Activated CD4-positive, alpha-beta T cell treated with anti-CD3 and anti-CD28 coated beads, Interleukin-2, amount 50 U/mL, for 4 hours (primary cell): ENCODE results near the gene NOS1AP.

Experiments
- DNase-seq, 2 experiments: peaks; one replicate each; pipeline ENCODE4 v3.0.0-alpha.2; 2020

NOS1AP gene

DNA sequence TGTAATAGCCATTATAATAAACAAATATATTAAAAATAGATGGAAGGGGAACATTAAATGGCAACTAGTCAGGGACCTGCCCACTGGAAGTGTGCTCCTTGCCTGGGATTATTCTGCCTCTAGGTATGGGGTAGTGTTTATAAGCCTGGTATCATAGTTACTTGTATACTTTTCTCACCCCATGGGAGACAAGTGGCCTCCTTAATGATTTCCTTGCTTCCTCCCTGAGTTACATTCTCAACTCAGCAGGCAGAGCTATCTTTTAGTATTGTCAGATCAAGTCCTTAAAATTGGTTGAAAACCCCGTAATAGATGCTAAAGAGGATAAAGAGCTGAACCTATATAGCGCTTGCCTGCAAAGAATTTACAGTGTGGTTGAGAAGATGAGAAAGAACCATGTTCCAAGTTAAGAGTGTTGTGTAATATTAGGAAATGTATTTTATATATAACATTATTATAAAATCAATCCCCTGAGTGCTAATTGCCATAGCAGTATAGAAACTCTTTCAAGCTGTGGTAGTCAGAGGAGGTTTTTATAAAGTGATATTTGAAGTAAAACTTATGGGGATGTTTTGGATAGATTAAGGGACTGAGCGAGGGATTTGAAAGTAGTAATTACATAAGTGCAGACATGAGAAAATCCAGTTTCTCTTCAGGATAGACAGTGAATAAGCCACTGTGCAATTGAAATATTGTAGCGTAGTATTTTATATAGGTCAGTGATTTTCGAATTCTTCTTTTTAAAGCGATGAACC lies 200.7 kb downstream of the NOS1AP start:
- no peak for DNase-seq

DNA sequence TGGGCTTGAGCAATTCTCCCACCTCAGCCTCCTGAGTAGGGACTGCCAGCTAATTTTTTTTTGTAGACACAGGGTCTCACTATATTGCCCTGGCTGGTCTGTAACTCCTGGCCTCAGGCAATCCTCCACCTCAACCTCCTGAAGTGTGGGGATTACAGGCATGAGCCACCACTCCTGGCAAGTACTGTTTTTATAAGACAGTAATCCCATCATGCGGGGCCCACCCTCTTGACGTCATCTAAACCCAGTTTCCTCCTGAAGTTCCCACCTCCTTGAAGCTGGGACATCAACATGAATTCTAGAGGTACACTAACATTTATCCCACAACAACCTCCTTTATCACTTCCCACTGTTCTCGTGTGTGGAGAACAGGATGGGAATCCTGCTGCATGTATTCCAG lies 202.5 kb downstream of the NOS1AP start:
- DNase-seq, result no peak

DNA sequence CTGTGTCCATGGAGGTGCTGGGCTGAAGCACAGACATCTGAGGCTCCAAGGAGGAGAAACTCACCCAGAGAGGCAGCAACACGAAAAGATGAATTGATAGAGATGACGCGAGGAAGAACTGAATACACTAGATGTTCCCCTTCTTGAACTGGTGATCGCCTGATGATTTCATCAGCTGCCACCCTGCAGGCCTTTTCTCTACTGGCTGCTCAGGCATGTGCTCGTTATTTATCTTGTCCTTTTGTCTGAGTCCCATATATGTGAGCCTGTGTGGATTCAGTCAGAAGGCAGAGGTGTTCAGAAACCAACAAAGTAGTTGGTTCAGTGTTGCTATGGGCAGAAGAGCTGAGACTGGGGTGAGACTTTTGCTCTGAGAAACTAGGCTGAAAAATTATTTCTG lies 202.9 kb downstream of the NOS1AP start:
- no peak for DNase-seq

DNA sequence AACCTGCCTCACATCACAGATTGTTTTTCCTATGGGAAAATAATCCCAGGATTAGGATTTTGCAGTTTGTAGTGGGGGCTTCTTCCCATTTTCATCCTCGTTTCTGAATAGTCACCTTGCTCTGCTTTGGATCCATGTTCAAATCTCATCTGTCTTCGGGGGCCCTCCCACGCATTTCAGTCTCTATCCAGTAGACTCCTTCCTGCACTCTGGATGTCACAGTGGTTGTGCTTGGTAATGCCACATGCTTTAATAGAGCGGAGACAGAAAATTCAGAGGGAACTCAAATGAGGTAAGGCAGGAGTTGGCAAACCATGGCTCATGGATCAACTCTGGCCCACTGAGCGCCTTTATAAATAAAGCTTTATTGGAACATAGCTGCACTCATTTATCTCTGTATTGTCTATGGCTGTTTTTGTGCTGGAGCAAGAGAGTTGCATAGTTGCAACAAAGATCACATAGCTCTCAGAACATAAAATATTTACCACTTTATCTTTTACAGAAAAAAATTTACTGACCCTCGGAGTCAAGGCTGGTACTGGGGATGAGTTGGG lies 206.2 kb downstream of the NOS1AP start:
- no peak for DNase-seq

DNA sequence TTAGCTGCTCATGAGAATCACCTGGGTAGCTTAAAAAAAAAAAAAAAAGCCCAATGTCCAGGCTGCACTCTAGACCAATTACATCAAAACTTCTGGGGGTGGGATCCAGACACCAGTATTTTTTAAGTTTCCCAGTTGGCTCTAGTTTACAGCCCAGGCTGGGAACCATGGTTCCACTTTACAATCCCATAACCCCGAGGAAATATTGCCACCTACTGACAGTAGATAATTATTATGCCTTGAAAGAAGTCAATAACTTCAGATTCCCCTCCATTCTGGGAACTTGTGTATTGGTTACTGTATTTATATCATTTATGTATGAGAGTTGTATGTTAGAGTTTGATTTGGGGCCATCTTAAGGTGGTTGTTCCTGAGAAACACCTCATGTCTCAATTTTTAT lies 207.0 kb downstream of the NOS1AP start:
- no peak for DNase-seq

DNA sequence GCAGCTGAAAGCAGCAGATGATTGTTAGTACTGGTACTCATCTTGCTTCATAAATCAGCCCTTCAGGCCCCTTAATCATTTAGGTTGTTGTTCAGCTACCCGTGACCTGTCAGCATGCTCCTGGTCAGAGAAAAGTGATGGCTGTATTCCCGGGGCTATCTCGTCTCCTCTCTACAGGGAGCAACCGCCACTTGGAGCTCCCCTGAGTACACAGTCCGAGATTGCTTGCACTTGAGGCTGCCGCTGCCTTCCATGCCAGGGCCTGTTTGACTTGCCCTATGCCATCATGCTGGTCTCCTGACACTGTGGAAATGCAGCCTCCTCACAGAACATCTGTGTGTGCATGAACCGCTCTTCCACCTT lies 209.6 kb downstream of the NOS1AP start:
- no peak for DNase-seq

DNA sequence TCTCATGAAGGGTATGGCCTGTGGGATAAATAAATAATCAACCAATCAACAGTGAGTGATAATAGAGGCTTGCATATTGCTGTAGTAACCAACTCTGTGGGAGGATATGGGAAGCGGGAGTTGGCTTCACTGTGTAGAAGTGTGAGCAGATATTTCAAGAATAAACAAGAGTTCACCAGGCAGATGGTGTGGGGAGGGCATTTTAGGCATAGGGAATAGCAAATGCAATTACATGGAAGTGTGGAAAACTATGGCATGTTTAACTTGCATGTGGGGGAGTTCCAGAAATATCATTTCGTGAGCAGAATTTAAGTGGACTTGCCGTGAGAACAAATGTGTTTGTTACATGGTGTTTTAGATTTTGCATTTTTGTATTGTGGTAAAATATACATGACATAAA lies 211.9 kb downstream of the NOS1AP start:
- no peak for DNase-seq

DNA sequence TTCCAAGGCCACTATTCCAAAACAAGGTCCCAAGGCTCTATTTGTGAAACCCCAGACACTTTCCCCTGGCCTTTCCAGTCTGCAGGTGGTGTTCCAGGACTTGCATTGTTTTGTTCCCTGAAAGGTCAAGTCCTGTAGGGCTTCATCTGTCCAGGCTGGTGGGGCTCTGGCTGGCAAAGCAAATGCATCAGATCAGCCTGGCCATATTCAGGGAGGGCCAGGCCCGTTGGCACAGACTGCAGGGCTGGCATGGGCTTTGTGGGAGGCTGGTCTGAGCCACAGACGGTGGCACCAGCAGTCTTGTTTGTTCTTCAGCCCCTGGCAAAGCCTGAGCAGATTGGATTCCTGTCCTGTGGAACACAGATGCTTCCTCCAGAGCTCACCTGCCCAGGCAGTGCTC lies 214.2 kb downstream of the NOS1AP start:
- no peak for DNase-seq

DNA sequence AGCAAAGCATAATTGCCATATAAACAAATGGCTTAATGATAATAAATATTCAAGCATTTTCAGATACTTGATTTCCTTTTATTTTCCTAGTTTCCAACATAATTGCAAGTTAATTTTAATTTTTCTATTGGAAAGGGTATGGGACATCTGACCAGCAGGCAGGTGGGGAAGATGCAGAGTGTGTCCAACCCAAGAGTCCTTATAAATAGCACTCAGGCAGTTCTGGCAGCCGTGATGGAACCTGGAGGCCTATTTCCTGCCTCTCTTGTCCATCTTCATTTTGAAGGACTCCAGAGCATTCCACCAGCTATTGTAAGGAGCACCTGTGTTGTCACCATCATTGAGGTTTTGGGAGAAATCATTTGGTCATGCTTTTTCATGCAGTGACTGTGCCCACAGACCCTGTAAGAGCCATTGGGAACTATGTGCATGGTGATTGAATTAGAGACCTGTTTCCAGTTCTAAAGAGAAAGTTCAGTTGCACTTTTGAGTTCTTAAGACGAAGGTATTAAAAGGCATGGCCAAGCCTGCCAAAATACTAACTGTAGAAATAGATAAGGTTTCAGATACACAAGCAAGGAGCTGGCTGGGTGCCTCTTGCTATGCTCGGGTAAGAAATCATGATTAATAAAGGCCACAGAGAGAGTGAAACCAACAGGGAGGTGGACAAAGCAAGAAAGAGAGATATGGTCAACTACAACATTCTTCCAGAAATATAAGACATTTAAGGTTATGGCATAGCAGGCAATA lies 214.9 kb downstream of the NOS1AP start:
- no peak for DNase-seq

DNA sequence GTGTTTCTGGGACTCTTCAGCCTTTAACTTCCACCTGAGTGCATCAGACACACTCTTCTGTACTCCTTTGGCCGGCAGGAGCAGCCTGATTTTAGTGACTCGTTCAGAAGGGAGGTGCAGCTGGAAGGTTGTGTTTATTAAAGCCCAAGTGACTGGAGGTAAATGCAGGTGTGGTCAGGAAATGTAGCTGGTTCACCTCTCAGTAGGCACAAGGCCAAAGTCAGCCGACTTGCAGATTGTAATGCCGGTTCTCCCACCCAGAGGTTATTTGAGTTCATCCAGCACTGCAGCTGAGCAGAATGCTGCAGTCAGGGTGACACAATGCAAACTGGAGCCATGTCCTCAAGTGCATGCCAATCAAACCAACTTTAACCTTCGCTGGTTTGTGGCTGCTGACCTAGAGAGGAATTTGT lies 215.7 kb downstream of the NOS1AP start:
- DNase-seq, result no peak

DNA sequence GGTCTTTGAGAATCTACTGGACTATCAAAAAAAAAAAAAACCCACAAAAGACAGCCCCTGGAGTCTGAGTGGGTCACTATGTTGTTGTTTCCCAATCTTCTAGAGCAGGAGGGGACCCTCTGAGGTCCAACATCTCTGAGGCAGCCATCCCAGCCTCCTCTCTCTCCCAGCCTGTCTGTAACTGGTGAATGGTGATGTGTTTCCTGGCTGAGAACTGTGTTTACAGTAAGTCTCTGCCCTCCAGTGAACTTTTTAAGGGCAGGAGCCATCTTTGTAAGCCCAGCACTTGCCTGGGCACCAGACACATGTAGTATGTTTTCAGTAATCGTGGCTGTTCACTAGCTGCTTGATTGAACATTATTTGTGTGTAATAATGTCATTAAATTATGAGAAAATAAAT lies 221.5 kb downstream of the NOS1AP start:
- no peak for DNase-seq

DNA sequence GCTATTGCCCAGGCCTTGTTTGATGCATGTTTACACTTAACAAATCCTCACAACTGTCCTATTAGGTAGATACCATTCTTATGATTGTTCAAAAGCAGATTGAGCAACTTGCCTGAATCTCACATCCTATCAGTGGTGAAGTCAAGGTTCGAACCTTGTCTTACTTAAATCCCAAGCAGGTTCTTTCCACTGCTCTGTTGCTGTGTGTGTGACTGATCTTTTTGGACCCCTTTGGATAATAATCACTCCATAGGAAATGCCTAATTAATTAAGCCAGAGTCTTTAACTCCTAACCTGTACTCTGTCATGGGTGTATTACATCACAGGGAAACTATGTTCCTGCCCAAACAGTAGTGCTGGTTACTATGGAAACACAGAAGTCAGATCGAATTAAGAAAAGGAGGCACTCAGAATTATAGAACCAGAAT lies 222.9 kb downstream of the NOS1AP start:
- no peak for DNase-seq

DNA sequence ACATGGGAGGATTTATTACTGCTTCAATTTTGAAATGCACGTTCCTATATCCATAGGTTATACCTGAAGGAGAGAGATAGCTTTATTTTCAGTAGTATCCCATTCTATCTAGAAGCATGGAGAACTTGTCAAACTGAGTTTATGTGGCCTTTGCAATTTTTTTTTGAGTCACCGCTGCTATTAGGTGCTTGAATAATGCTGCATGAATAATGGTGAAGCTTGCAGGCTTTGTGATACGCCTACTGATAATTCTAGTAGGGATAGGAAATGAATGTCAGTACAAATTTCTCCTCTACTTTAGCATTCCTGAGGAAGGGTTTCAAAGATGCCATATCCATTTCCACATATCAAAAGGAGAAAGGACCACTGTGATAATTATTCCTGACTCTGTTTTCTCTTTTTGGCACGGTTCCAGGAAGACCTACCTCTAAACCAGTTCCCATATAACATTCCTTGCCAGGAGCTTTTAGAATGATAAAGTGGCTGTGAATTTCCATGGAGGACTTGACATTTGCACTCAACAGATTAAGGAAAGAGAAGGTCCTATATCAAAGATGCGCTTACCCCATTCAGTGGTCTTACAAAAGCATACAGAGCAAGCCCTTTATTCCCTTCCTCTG lies 223.7 kb downstream of the NOS1AP start:
- DNase-seq, result no peak

DNA sequence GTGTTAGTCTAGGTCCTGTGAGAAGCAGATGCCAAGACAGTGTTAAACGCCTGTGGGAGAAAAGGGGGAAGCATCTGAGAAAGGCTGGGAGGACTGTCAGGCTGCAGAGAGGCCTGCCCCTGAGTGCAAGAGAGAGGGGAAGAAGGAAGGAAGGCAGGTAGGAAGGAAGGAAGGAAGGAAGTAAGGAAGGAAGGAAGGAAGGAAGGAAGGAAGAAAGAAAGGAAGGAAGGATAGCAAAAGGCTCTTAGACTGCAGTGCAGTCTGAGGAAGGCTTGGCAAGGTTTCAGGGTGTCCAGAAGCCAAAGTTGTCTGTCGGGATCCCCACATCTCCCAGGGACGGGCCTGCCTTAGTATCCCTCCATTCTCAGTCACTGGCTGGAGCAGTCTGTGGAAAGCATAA lies 224.5 kb downstream of the NOS1AP start:
- DNase-seq, result no peak

DNA sequence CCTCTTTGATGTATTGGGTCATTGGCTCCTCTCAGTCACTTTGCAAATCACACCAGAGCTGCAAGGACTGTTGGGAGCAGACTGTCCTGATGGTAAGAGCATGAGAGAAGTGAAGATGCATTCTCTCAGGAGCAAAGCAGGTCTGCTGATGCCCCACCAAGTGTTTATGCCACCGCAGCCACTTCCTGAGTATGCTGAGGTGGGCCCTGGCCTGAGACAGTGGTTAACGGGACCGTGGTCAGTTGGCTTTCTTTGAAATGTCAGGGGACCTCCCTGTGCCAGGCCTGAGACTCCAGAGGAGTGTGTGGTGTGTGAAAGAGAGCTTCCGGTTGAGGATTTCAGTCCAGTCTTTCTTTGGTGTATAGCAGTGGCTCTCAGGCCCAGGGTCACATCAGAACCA lies 227.7 kb downstream of the NOS1AP start:
- no peak for DNase-seq

DNA sequence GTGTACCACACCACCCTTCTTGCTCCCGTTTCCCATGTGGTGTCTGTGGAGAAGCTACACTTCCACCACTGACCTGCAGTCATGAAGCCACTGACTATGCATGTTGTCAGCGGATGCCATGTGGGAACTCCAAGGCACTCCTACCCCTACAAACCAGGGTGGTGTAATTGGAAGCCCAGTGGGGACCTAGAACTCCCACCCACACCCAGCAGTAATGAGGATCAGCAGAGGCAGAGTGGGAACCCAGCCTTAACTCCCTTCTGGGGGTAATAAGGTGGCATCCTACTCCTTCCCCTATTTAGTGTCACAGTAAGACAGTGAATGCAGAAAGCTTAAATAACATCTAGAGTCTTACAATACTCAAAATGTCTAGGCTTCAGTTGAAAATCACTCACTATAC lies 228.8 kb downstream of the NOS1AP start:
- no peak for DNase-seq

DNA sequence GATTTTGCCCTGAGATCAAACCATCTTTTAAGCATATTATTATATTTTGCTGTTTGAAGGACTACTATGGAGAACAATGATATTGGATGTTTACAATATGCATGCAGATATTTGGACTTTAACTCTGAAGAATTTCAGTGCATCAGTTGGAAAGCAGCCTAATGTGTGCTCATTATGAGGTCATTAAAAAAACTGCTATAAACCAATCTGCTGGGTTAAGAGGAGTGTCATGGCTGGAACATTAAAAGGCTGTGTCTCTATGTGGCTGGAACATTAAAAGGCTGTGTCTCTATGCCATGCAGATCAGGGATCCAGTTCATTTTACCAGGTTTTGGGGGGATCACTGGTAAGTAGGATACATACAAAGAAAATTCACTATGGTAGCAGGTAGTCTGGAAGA lies 229.5 kb downstream of the NOS1AP start:
- no peak for DNase-seq

DNA sequence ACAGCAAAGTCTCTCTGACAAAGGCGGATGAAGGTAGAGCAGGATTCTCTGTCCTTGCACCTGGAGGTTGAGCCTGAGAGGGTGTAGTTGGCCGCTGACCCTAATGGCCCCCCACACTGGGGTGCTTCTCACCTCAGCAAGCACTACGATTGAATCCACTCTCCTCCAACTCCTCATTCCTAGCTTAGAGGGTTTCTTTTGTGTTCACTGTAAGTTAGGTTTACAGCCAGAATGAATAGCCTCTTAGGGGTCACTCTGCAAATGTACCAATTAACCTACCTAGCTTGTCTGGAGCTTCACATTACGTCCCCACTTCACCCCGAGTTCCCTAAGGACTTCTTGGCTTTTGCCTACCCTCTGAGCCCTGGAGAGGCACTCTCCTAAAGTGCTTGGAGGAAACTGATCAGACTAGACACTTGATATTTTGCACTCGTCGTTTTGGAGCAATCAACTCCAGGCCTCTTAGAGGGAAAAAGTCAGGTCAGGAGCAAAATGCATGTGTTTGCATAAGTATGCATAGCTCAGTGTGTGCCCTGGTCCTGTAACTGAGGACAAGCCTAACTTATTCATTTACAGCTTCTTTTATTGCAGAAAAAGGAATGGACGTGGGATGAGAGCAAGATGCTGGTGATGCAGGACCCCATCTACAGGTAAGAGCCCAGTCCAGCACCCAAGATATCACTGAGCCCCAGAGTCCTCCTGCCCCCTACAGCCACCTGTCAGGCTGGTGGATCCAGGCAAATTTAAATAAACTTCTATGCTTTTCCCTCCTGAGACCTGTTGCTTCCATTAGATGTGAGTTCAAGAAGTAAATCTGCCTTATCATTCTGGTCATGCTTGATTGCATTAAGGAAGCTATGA lies 230.8 kb downstream of the NOS1AP start:
- DNase-seq, result no peak

DNA sequence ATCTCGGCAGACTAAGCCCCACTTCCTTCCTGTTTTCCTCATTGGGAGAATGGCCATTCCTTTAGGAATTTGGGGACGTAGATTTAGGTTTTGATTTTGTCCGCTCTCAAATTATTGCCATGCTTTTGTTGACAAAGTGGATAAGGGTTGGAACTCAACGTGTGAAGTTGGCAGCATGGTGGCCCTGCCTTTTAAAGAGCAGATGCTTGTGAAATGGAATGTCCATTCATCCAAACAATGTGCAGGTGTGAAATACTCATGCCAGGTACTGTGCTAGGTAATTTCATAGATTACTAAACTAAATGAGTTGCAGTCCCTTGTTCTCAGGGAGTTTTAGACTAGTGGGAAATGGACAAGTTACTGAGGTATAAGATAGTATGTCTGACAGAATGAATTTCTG lies 232.2 kb downstream of the NOS1AP start:
- no peak for DNase-seq

DNA sequence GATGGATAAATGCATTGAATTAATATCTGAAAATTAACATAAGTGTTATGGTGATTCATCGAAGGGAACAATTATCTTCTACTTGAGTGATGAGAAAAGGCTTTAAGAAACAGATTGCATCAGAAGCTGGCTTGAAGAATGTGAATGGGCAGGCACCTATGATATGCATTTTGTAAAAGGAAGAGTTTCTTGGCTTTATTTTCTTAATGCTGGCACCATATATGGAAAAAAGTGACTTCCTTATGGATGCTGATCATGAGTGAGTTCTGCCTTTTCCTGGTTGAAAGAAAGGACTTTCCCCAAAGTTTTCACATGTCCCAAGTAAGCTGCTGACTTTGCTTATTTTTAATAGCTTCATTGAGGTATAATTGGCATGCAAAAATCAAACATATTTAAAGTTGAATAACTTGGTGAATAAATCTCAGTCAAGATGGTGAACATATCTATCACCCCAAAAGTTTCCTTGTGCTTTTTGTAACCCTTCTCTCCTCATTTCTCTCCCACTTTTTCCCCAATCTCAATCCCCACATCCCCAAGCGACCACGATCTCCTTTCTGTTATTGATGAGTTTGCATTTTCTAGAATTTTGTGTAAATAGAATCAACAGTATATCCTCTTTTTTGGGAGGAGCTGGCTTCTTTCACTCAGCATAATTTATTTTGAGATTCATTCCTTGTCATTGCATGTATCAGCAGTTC lies 233.0 kb downstream of the NOS1AP start:
- DNase-seq, result no peak

DNA sequence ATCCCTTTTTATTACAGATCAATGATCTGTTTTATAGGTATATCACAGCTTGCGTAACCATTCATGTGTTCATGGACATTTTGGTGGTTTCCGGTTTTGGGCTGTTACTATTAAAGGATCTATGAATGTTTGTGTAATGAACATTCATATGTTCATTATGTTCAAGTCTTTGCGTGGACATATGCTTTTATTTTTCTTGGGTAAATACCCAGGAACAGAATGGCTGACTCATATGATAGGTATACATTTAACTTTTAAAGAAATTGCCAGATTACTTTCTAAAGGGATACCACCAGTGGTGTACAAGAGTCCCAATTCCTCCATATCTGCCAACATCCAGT lies 233.5 kb downstream of the NOS1AP start:
- no peak for DNase-seq

DNA sequence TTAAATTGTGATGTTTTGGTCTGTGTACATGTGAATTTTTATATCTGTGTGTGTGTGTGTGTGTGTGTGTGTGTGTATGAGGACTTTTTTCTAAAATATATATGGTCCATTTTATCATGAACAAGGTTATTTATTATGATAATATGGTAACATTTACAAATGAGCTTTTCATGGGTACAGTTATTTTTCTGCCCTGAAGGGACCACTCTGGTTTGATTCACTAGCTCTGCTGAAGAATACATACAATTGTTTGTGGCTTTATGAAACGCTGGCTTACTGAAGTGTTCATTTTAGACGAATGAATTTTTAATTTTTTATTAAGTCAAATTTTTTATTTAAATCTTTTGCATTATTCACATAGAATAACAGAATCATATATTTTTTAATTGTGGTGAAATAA lies 235.2 kb downstream of the NOS1AP start:
- no peak for DNase-seq
